MM.1S (cell line): Measurements from ENCODE around the gene SSNA1.
A peak's percentile ranks its signal among the peaks of the same experiment; 100 is the strongest.

ENCODE experiments used
- DNase-seq: peaks from one replicate; pipeline ENCODE4 v3.0.0-alpha.2; 2015
- H2AFZ ChIP-seq: fragments of 300-600 bp; sonication (generic); 2 replicates; pipeline ENCODE4 v1.6.0; 2016; ENCODE audit warnings: antibody characterized with exemption, low read length
- H3F3A ChIP-seq: fragments of 300-600 bp; sonication (generic); 2 replicates; pipeline ENCODE4 v1.6.1; 2016; ENCODE audit warnings: mild to moderate bottlenecking, antibody characterized with exemption, low read length, moderate library complexity, mixed read lengths; ENCODE audit not compliant: insufficient read depth
- H3K27ac ChIP-seq: fragments of 300-600 bp; sonication (generic); 2 replicates; pipeline ENCODE4 v1.5.1; 2016; ENCODE audit warnings: mild to moderate bottlenecking, low read length
- H3K27me3 ChIP-seq: fragments of 300-600 bp; sonication (generic); replicated peaks from 2 replicates; pipeline ENCODE4 v1.6.0; 2016; ENCODE audit warnings: low read length; ENCODE audit not compliant: insufficient read depth
- H3K36me3 ChIP-seq: fragments of 300-600 bp; sonication (generic); replicated peaks from 2 replicates; pipeline ENCODE4 v1.6.1; 2016; ENCODE audit warnings: mild to moderate bottlenecking, low read length, mixed read lengths; ENCODE audit not compliant: insufficient read depth
- H3K4me1 ChIP-seq: fragments of 300-600 bp; sonication (generic); 2 replicates; pipeline ENCODE4 v1.6.1; 2016; ENCODE audit warnings: low read length, mixed read lengths
- H3K4me2 ChIP-seq: fragments of 300-600 bp; sonication (generic); 2 replicates; pipeline ENCODE4 v1.6.0; 2016; ENCODE audit warnings: low read depth, low read length
- H3K4me3 ChIP-seq: fragments of 300-600 bp; sonication (generic); 2 replicates; pipeline ENCODE4 v1.5.1; 2016; ENCODE audit warnings: low read length, mixed read lengths
- H3K79me2 ChIP-seq: fragments of 300-600 bp; sonication (generic); 2 replicates; pipeline ENCODE4 v1.6.1; 2016; ENCODE audit warnings: mixed run types, low read length, mixed read lengths
- H3K9ac ChIP-seq: fragments of 300-600 bp; sonication (generic); 2 replicates; pipeline ENCODE4 v1.6.1; 2016; ENCODE audit warnings: low read length, mixed read lengths
- H3K9me2 ChIP-seq: fragments of 300-600 bp; sonication (generic); replicated peaks from 2 replicates; pipeline ENCODE4 v1.6.1; 2016; ENCODE audit warnings: mild to moderate bottlenecking, low read length, mixed read lengths; ENCODE audit not compliant: insufficient read depth
- H3K9me3 ChIP-seq: fragments of 300-600 bp; sonication (generic); replicated peaks from 2 replicates; pipeline ENCODE4 v1.6.1; 2016; ENCODE audit warnings: mild to moderate bottlenecking, low read length, mixed read lengths; ENCODE audit not compliant: insufficient read depth
- H4K20me1 ChIP-seq: fragments of 300-600 bp; sonication (generic); 2 replicates; pipeline ENCODE4 v1.6.1; 2016; ENCODE audit warnings: mild to moderate bottlenecking, low read length, moderate library complexity, mixed read lengths; ENCODE audit not compliant: insufficient read depth
- EZH2 ChIP-seq: fragments of 300-600 bp; sonication (generic); optimal IDR thresholded peaks from 2 replicates; pipeline ENCODE3; 2017; ENCODE audit warnings: low read depth, mild to moderate bottlenecking, antibody characterized with exemption, low read length, mixed read lengths
- EZH2phosphoT487 ChIP-seq: fragments of 300-600 bp; sonication (generic); IDR thresholded peaks from 2 replicates; pipeline ENCODE4 v1.6.1; 2018; ENCODE audit warnings: antibody characterized with exemption, low read length
- TF ChIP-seq, protein P1 (sequence below): fragments of 300-600 bp; sonication (generic); IDR thresholded peaks from 2 replicates; pipeline ENCODE4 v1.5.1; 2016; ENCODE audit warnings: antibody characterized with exemption, low read length, mixed read lengths

The SSNA1 gene

DNA sequence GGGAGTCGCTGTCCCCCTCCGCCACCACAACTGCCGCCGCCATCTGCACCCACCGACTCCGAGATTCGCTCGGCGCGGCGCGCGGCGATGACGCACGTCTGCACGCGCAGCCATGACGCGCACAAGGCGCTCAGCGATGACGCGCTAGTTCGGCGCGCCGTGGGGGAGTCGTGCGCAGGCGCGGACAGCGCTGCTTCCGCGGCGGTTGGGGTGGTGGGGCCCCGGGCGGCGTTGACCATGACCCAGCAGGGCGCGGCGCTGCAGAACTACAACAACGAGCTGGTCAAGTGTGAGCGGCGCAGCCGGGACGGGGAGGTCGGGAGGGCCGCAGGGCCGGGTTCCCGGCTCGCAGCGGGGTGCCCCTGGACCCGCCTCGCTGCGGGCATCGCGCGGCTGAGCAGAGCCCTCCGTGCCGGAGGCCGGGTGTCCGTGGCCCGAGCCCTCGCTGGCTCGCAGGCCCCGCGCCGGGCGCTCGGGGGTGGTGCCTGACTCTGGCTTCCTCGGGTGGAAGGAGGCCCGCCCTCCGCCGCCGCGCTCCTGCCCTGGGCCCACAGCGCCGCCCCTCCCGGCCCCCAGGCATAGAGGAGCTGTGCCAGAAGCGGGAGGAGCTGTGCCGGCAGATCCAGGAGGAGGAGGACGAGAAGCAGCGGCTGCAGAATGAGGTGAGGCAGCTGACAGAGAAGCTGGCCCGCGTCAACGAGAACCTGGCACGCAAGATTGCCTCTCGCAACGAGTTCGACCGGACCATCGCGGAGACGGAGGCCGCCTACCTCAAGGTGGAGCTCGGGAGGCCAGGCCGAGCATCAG is at the start of gene SSNA1, which contains the start of gene ANAPC2:
Gene SSNA1 (plus strand): TSS at position 187 of the 807 bp plus-strand sequence. CDS start 51 bp downstream, at position 238.
Gene ANAPC2 (minus strand): TSS at position 71 of the 807 bp plus-strand sequence. CDS start 28 bp downstream, at position 43.
- Histone ChIP-seq H3K4me2 (peak within 1 kb of the TSS; percentile 93), H3K27ac (peak within 1 kb of the TSS; percentile 94), H3K79me2 (peaks cover 59% of the 10 kb centered on the region), H2AFZ (peak within 1 kb of the TSS; percentile 93), H3K9me2 (no peaks in the 10 kb centered on the region), H3F3A (peaks cover 19% of the 10 kb centered on the region), H4K20me1 (no peaks in the 10 kb centered on the region), H3K9me3 (no peaks in the 10 kb centered on the region), H3K27me3 (no peaks in the 10 kb centered on the region), H3K36me3 (no peaks in the 10 kb centered on the region), H3K4me1 (peaks cover 17% of the 10 kb centered on the region), H3K9ac (peak within 1 kb of the TSS; percentile 93), H3K4me3 (peak within 1 kb of the TSS; percentile 98)
- no peak for TF ChIP-seq EZH2
- TF ChIP-seq, protein P1, sequence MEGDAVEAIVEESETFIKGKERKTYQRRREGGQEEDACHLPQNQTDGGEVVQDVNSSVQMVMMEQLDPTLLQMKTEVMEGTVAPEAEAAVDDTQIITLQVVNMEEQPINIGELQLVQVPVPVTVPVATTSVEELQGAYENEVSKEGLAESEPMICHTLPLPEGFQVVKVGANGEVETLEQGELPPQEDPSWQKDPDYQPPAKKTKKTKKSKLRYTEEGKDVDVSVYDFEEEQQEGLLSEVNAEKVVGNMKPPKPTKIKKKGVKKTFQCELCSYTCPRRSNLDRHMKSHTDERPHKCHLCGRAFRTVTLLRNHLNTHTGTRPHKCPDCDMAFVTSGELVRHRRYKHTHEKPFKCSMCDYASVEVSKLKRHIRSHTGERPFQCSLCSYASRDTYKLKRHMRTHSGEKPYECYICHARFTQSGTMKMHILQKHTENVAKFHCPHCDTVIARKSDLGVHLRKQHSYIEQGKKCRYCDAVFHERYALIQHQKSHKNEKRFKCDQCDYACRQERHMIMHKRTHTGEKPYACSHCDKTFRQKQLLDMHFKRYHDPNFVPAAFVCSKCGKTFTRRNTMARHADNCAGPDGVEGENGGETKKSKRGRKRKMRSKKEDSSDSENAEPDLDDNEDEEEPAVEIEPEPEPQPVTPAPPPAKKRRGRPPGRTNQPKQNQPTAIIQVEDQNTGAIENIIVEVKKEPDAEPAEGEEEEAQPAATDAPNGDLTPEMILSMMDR, result peak; percentile 49
- DNase-seq, result peak; percentile 96

GRCh38 chr9:137138722-137139467 is 49.6 kb upstream of the SSNA1 start, which contains the start of gene GRIN1:
Gene GRIN1 (plus strand): TSS chr9:137139154. CDS start chr9:137139487, 333 bp downstream.
- Histone ChIP-seq H3K4me1 (no peaks in the 10 kb centered on the region), H3K79me2 (no peaks in the 10 kb centered on the region), H3F3A (no peaks in the 10 kb centered on the region), H4K20me1 (no peaks in the 10 kb centered on the region), H2AFZ (no peak within 1 kb of the TSS), H3K9ac (no peak within 1 kb of the TSS), H3K4me3 (no peak within 1 kb of the TSS), H3K27me3 (peaks cover 88% of the 10 kb centered on the region), H3K27ac (no peak within 1 kb of the TSS), H3K4me2 (no peak within 1 kb of the TSS), H3K9me2 (no peaks in the 10 kb centered on the region), H3K9me3 (no peaks in the 10 kb centered on the region), H3K36me3 (no peaks in the 10 kb centered on the region)
- no peak for DNase-seq
- TF ChIP-seq, protein P1, result no peak
- TF ChIP-seq EZH2phosphoT487, result no peak
- no peak for TF ChIP-seq EZH2

- Histone ChIP-seq H3K4me1 (no peaks in the 10 kb centered on the region), H3K4me3 (no peak overlapping the region), H2AFZ (no peak overlapping the region), H3K9ac (no peak overlapping the region), H3K36me3 (no peaks in the 10 kb centered on the region), H3K79me2 (no peaks in the 10 kb centered on the region), H3F3A (no peaks in the 10 kb centered on the region), H4K20me1 (no peaks in the 10 kb centered on the region), H3K27me3 (peaks cover 84% of the 10 kb centered on the region), H3K9me2 (no peaks in the 10 kb centered on the region), H3K27ac (no peak overlapping the region), H3K4me2 (no peak overlapping the region), H3K9me3 (no peaks in the 10 kb centered on the region)
- DNase-seq, result no peak
- TF ChIP-seq EZH2phosphoT487 (no peak), EZH2 (no peak)
- TF ChIP-seq, protein P1, result no peak
These were observed 48.9 kb upstream of the SSNA1 start for GRCh38 chr9:137139468-137140150.
